HL-60 (cell line): ENCODE results near the gene AGBL2.
A peak's percentile ranks its signal among the peaks of the same experiment; 100 is the strongest.
"Not testable (repeated sequence)": the region's sequence is repeated elsewhere in the genome, so short reads cannot be mapped to it uniquely, and the experiment has no call there.

Experiments
- DNase-seq, 2 experiments: peaks; one replicate each; pipeline ENCODE4 v3.0.0-alpha.2; 2010 to 2020; ENCODE audit warnings: low read depth in 1 of 2, low spot score in 1 of 2
- H3K27ac ChIP-seq: fragments of 250-450 bp; sonication (Bioruptor Pico); replicated peaks from 2 replicates; pipeline ENCODE4 v1.5.1; 2020; ENCODE audit warnings: mild to moderate bottlenecking, moderate library complexity
- H3K27me3 ChIP-seq: fragments of 250-450 bp; sonication (Bioruptor Pico); 2 replicates; pipeline ENCODE4 v1.5.1; 2021; ENCODE audit warnings: mild to moderate bottlenecking, moderate library complexity; ENCODE audit not compliant: insufficient read depth, poor library complexity, severe bottlenecking
- H3K4me3 ChIP-seq: replicated peaks from 2 replicates; pipeline ENCODE4 v1.5.1; 2011; ENCODE audit warnings: mild to moderate bottlenecking, control low read depth, low read length; ENCODE audit not compliant: insufficient read depth
- CTCF ChIP-seq: IDR thresholded peaks from one replicate; pipeline ENCODE4 v1.5.1; 2011; ENCODE audit warnings: low read length, control low read depth, inconsistent platforms; ENCODE audit not compliant: insufficient read depth
- GABPA ChIP-seq: IDR thresholded peaks from 2 replicates; pipeline ENCODE4 v1.6.1; 2012; ENCODE audit warnings: low read depth
- POLR2AphosphoS5 ChIP-seq: IDR thresholded peaks from 2 replicates; pipeline ENCODE4 v1.6.1; 2012; ENCODE audit warnings: low read depth
- REST ChIP-seq: IDR thresholded peaks from 2 replicates; pipeline ENCODE4 v1.6.1; 2012; ENCODE audit warnings: low read depth; ENCODE audit not compliant: insufficient replicate concordance
- SPI1 ChIP-seq: IDR thresholded peaks from 2 replicates; pipeline ENCODE4 v1.6.1; 2012; ENCODE audit warnings: low read depth, mild to moderate bottlenecking, borderline replicate concordance

AGBL2 gene

GRCh38 chr11:47691979-47692378 is 23.2 kb downstream of the AGBL2 start:
- TF ChIP-seq CTCF (no peak), GABPA (no peak), POLR2AphosphoS5 (no peak)

GRCh38 chr11:47689480-47689879 is 25.7 kb downstream of the AGBL2 start:
- H3K27me3 ChIP-seq = no peaks in the 10 kb centered on the region
- DNase-seq = no peak
- TF ChIP-seq POLR2AphosphoS5 = no peak
- no peak for TF ChIP-seq GABPA
- TF ChIP-seq SPI1 = no peak
- TF ChIP-seq CTCF = no peak
- no peak for TF ChIP-seq REST

More at GRCh38 chr11:47691979-47692378, 23.2 kb downstream of the AGBL2 start:
- Histone ChIP-seq H3K27ac (no peak overlapping the region), H3K4me3 (no peak overlapping the region), H3K27me3 (no peaks in the 10 kb centered on the region)
- no peak for DNase-seq

GRCh38 chr11:47688991-47689390 is 26.2 kb downstream of the AGBL2 start:
- no peak for TF ChIP-seq GABPA
- TF ChIP-seq CTCF = no peak
- Histone ChIP-seq H3K27ac (no peak overlapping the region), H3K27me3 (no peaks in the 10 kb centered on the region), H3K4me3 (no peak overlapping the region)
- DNase-seq = no peak

More at GRCh38 chr11:47689480-47689879, 25.7 kb downstream of the AGBL2 start:
- no peak overlapping the region for H3K4me3 ChIP-seq
- H3K27ac ChIP-seq = no peak overlapping the region

GRCh38 chr11:47688111-47688510 is 27.1 kb downstream of the AGBL2 start:
- TF ChIP-seq SPI1 = 0 out of 2 replicates have a peak, but pooled peaks have one; percentile 39
- 0 out of 2 replicates have a peak, but pooled peaks have one; percentile 17 for TF ChIP-seq POLR2AphosphoS5
- TF ChIP-seq GABPA = no peak
- no peak for TF ChIP-seq REST
- TF ChIP-seq CTCF = no peak
- Histone ChIP-seq H3K27ac (no peak overlapping the region), H3K27me3 (no peaks in the 10 kb centered on the region), H3K4me3 (no peak overlapping the region)
- DNase-seq = peak; percentile 42 to 61

- DNase-seq = not testable (repeated sequence)
These were observed 28.5 kb downstream of the AGBL2 start for GRCh38 chr11:47686704-47687103.

More at GRCh38 chr11:47686704-47687103, 28.5 kb downstream of the AGBL2 start:
- H3K4me3 ChIP-seq, H3K27me3 ChIP-seq, H3K27ac ChIP-seq: not testable (repeated sequence)
